Peyer's patch (tissue), 4 donors: Measurements from ENCODE around the gene RERE. TPM values are rescaled to one million over a fixed set of nuclear protein-coding genes. Genes with fewer than 3 reads are reported as not detected.
"Not testable (repeated sequence)": the region's sequence is repeated elsewhere in the genome, so short reads cannot be mapped to it uniquely, and the experiment has no call there.

Experiments used
- DNase-seq, 3 donors: peaks; one replicate each; pipeline ENCODE4 v3.0.0-alpha.2; 2017 to 2019
- H3K27ac ChIP-seq, 4 donors: fragments of 200-600 bp; sonication (generic); one replicate each; pipeline ENCODE4 v1.5.1; 2016 to 2019
- H3K27me3 ChIP-seq, 2 donors: fragments of 200-600 bp; sonication (generic); one replicate each; pipeline ENCODE4 v1.5.1; 2019
- H3K36me3 ChIP-seq, 3 donors: fragments of 200-600 bp; sonication (generic); one replicate each; pipeline ENCODE4 v1.5.1; 2016 to 2019
- H3K4me1 ChIP-seq, 4 donors: fragments of 200-600 bp; sonication (generic); one replicate each; pipeline ENCODE4 v1.5.1; 2016 to 2019
- H3K4me3 ChIP-seq, 4 donors: fragments of 200-600 bp; sonication (generic); 1 replicate in 3 of 4; 2 replicates in 1 of 4; pipeline ENCODE4 v1.5.1; 2016 to 2019; ENCODE audit warnings: mild to moderate bottlenecking in 1 of 4
- H3K9me3 ChIP-seq, 4 donors: fragments of 200-600 bp; sonication (generic); one replicate each; pipeline ENCODE4 v1.5.1; 2016 to 2019; ENCODE audit warnings: mild to moderate bottlenecking in 1 of 4
- CTCF ChIP-seq, 6 experiments: fragments of 450-650 bp in 4 of 6; fragments of 200-600 bp in 2 of 6; sonication (generic) in 1 of 6; IDR thresholded peaks; one replicate each; pipeline ENCODE4 v1.5.1; 2017 to 2019; ENCODE audit warnings: antibody characterized with exemption in 6 of 6, mild to moderate bottlenecking in 3 of 6, moderate library complexity in 1 of 6
- POLR2A ChIP-seq, 2 donors: fragments of 450-650 bp; IDR thresholded peaks; one replicate each; pipeline ENCODE4 v1.5.1; 2017; ENCODE audit warnings: antibody characterized with exemption in 2 of 2, mild to moderate bottlenecking in 2 of 2, moderate library complexity in 2 of 2
- total RNA-seq, 4 donors: library from RNA; depleted of rRNA; stranded (reverse); fragments of >200 nt; gene quantifications; one replicate each; pipeline ENCODE4 v1.1.0, GENCODE V29; 2016

RERE gene
- total RNA-seq, 4 donors from 2014 or later = 98.5 to 528 (median 110) TPM

- no peak for DNase-seq
- no peak overlapping the region for H3K4me3 ChIP-seq
- no peak overlapping the region for H3K27ac ChIP-seq
- H3K4me1 ChIP-seq = peaks cover 0 to 19% (median 0%) of the 10 kb centered on the region in 4 donors
- H3K9me3 ChIP-seq = no peaks in the 10 kb centered on the region
- H3K27me3 ChIP-seq = no peaks in the 10 kb centered on the region
- no peaks in the 10 kb centered on the region for H3K36me3 ChIP-seq
- no peak for TF ChIP-seq POLR2A (IDR thresholded peaks at IDR 0.05)
- TF ChIP-seq CTCF (IDR thresholded peaks at IDR 0.05) = no peak
Measured at GRCh38 chr1:8821084-8821483, 3.6 kb upstream of the RERE start.

GRCh38 chr1:8818789-8819188 lies 1.3 kb upstream of the RERE start:
- not testable (repeated sequence) for H3K27me3 ChIP-seq, H3K36me3 ChIP-seq, H3K9me3 ChIP-seq, H3K4me3 ChIP-seq
- Histone ChIP-seq H3K4me1 (peaks cover 0 to 33% (median 0%) of the 10 kb centered on the region in 4 donors), H3K27ac (peak overlapping the region in 1 of 4 donors; percentile 91)
- peak in 1 of 3 donors; percentile 42 for DNase-seq

GRCh38 chr1:8818325-8818775 lies 910 bp upstream of the RERE start:
- H3K4me3 ChIP-seq = peak overlapping the region; percentile 74 to 82 (median 80)
- no peaks in the 10 kb centered on the region for H3K27me3 ChIP-seq
- H3K36me3 ChIP-seq = no peaks in the 10 kb centered on the region
- peaks cover 0 to 33% (median 0%) of the 10 kb centered on the region in 4 donors for H3K4me1 ChIP-seq
- H3K27ac ChIP-seq = peak overlapping the region; percentile 91 to 97 (median 94)
- TF ChIP-seq POLR2A (IDR thresholded peaks at IDR 0.05) (no peak), CTCF (IDR thresholded peaks at IDR 0.05) (no peak)
- no peaks in the 10 kb centered on the region for H3K9me3 ChIP-seq
- DNase-seq = peak in 1 of 3 donors; percentile 84

- peak; percentile 40 to 65 (median 64) for DNase-seq
- Histone ChIP-seq H3K9me3 (no peaks in the 10 kb centered on the region), H3K4me3 (peak overlapping the region; percentile 74 to 82 (median 80)), H3K4me1 (peaks cover 0 to 26% (median 0%) of the 10 kb centered on the region in 4 donors), H3K36me3 (no peaks in the 10 kb centered on the region), H3K27me3 (no peaks in the 10 kb centered on the region), H3K27ac (peak overlapping the region; percentile 91 to 97 (median 94))
- no peak for TF ChIP-seq CTCF (IDR thresholded peaks at IDR 0.05)
- peak in 1 of 2 donors; percentile 30 for TF ChIP-seq POLR2A (IDR thresholded peaks at IDR 0.05)
Measured at GRCh38 chr1:8816831-8817411, 519 bp downstream of the RERE start.

- Histone ChIP-seq H3K36me3 (no peaks in the 10 kb centered on the region), H3K4me3 (peak overlapping the region in 3 of 4 donors; percentile 74 to 82 (median 79)), H3K27me3 (no peaks in the 10 kb centered on the region), H3K27ac (peak overlapping the region; percentile 91 to 97 (median 94)), H3K4me1 (peaks cover 0 to 25% (median 0%) of the 10 kb centered on the region in 4 donors), H3K9me3 (no peaks in the 10 kb centered on the region)
- TF ChIP-seq POLR2A (IDR thresholded peaks at IDR 0.05) = no peak
- no peak for TF ChIP-seq CTCF (IDR thresholded peaks at IDR 0.05)
- no peak for DNase-seq
Measured at GRCh38 chr1:8816264-8816663, 1.2 kb downstream of the RERE start.

- Histone ChIP-seq H3K27ac (peak overlapping the region in 3 of 4 donors; percentile 6 to 91 (median 47)), H3K9me3 (no peaks in the 10 kb centered on the region), H3K4me1 (peaks cover 0 to 25% (median 0%) of the 10 kb centered on the region in 4 donors), H3K4me3 (peak overlapping the region in 1 of 4 donors; percentile 79), H3K36me3 (no peaks in the 10 kb centered on the region), H3K27me3 (no peaks in the 10 kb centered on the region)
- DNase-seq = no peak
- TF ChIP-seq POLR2A (IDR thresholded peaks at IDR 0.05) (no peak), CTCF (IDR thresholded peaks at IDR 0.05) (no peak)
Measured at GRCh38 chr1:8815582-8816151, 1.8 kb downstream of the RERE start.
